Measurements from ENCODE around the gene PALLD.

The PALLD gene

DNA sequence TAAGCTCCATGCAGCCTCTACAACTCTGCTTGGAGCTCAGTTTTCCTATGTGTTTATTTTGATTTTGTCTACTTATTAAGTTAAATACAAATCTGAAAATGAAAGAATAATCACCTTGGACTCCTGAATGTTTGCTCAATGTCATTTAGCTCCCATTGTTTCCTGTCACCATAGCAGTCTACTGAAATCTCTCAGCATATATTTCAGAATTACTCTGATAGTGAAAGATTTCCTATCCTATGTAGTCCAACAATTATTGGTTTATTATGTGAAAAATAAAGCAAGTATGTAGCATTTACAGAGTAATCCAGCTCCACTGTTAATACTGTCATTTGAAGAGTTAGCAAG is 344.8 kb downstream of the PALLD start:
- DNase-seq = no peak

DNA sequence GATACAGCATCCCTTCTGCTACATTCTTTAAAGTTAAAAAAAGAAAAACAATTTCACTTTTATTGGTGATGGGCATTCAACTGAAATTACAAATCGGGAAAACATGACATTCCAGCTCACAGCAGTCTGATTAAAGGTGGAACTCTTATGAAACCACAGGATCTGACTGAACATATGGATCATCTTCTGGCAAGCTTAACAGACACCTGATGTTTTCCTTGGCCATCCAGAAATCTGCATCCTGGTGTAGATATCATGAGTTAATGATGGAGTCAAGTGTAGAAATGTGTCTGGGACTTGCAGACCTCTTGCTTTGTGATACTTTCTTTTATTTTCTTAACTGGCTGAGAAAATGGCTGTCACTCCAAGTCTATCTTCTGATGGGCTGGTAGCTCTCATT is 345.3 kb downstream of the PALLD start:
- no peak for DNase-seq

DNA sequence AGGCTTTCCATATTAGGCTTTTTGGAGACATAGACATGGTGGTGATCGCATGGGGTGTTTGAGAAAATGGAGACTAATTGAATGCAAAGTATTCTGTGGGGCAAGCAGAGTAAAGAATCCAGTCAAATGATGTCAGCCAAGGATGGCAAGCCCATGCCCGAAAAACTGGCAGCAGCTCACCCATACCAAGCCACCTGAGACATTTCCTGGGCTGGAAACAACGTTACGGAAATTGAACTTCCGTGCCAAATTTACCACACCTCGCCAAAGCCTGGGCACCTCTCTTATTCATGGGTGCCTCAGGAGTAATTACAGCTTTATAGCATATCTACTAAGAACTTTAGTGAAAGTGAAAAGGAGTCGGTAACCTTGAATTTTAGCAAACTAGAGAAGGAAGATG is 346.8 kb downstream of the PALLD start:
- no peak for DNase-seq

DNA sequence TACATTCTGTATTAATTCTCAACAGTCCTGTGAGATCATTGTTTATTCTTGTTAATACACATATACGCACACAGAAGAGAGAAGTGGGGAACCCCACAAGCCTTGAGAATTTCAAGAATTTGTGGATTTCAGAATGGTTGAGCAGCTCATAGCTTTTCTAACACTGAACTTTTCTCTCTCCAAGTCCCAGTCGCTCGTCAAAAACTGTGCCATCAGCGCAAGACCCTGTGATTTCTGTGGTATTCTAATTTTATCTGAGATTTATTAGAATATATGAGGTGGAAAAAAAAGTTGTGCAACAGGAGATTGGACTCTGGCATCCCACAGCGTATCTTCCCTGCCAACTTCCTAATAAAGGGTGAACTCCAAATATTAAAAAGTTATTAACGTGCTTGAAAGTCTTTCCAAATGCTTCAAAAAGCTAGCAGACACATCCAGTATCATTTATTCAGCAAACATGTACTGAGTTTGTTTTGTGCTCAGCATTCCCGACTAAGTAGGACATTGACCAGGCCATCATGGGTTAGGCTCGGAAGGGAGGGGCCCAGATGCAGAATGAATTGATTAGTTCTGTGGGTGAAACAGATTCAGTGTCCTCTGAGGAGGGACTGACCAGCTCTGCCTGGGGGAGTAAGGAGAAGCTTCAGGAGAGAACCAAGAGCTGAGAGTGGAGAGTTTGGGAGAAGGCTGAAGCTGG is 347.6 kb downstream of the PALLD start:
- DNase-seq = no peak

DNA sequence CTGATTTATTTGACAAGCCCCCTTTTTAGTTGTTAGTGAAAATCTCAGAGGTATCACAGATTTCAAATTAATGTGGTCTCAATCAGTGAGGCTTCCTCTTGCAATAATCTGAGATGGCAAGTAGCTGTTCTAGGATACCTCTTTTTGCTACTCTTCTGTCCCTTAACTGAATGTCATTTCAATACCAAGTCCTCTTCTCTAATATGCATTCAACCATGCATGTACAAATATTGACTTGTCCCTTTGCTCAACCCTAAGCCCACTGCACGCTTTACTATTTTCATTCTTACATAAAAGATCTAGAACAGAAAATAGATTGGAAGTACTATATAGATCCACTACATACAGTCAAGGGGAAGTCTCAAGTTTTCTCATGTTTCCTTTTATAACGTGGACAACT is 349.0 kb downstream of the PALLD start:
- DNase-seq = no peak

DNA sequence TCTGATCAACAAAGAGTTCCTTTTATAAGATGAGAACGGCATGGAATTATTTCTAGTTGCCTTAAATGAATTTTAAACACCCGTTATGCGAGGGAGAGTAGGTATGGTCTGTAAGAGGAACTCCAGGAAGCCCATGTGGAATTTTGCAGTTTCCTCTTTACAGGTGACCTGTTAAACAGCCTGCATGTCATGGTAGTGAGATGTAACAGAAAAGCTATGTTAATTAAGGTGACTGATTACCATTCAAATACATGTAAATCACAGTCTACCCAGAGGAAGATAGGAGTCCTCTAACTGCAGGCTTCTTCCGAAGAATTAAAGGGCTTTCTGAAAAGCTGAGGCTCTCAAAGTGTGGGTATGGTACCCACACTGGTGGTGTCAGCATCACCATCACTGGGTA is 349.6 kb downstream of the PALLD start:
- no peak for DNase-seq

DNA sequence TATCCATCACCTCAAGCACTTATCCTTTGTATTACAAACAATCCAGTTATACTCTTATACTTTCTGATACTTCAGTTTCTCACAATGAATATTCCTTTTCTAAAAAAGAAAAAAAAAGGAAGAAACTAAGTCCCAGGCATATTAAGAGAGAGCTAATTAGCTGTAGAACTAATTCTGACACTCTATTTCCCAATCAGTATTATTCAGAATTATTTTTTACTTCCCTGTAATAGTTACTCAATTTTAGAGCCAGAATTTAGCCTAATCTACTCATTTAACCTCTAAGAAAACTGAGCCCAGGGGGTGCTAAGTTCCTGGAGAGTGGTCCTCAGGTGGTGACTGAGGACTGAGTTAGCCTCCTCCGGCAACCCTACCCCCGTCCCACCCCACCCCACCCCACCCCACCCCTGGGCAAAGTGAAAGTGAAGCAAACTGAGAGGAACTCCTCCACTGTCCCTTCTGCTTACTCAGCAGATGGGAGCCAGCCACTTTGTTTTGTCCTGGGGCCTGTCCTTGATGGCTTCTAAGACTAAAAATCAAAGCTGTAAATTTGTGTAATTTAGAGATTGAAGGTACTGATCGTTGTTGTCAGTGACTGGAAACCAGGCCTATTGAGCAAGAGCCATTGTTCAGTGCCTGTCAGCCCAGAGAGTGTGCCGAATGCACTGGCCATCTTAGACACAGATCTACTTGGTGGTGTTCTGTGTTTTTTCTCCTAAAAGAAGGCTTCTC is 351.1 kb downstream of the PALLD start:
- no peak for DNase-seq

DNA sequence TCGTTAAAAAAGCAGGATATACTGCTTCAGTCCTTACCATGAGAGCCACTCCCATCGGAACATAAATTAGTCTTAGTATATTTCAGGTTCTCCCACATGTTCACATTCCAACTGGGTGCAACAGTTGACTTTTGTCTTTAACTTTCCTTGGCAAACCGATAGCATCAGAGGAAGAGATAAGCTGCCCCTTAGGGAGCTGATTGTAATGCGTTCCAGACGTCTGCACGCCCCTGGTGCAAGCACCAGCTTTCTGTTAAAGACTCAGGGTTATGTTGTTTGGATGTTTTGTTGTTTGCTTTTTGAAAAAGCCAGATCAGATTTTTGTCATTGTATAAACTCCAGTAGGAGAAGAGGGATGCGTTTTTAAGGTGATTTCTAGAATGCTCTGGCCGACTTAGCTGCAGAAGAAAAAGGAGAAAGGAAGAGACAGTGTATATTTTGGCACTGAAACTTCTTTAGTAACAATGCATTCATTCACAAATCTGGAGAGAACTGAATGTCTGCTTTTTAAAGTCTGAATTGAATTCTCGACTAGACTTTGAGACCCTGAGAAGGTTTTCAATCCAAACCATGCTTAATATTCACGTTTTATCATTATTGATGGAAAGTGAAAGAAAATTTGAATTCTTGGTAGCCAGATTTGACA is 352.3 kb downstream of the PALLD start:
- DNase-seq = no peak

DNA sequence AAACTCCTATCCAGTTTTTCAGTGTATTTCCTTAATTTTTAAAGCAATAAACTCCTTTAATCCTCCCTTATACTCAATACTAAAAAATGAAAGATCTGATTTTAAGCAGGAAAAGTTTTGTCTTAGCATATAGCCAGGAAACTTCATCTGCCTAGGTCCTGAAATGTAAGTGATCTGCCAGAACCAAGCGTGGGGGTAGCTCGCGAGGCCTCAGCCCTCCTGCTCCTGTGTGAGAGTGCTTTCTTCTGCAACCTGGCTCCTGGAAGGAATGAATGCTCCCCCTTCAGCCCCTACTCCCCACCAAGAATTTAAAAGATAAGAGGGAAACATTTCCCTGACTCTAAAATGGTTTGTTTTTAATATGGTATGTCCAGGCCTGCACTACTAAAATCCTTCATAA is 353.1 kb downstream of the PALLD start:
- DNase-seq = no peak

DNA sequence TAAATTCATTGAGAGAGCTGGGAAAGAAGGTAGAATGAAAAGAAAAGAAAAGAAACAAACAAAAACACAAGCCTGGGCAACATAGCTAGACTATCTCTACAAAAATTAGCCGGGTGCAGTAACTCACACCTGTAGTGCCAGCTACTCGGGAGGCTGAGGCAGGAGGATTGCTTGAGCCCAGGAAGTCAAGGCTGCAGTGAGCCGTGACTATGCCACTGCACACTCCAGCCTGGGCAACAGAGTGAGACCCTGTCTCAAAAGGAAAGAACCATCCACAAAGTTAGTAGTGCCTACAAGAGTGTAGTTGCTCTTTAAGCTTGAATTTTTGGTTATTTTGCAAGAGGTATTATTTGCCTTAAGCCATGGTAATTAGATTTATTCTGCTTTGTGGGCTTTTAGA is 355.5 kb downstream of the PALLD start:
- DNase-seq = no peak

DNA sequence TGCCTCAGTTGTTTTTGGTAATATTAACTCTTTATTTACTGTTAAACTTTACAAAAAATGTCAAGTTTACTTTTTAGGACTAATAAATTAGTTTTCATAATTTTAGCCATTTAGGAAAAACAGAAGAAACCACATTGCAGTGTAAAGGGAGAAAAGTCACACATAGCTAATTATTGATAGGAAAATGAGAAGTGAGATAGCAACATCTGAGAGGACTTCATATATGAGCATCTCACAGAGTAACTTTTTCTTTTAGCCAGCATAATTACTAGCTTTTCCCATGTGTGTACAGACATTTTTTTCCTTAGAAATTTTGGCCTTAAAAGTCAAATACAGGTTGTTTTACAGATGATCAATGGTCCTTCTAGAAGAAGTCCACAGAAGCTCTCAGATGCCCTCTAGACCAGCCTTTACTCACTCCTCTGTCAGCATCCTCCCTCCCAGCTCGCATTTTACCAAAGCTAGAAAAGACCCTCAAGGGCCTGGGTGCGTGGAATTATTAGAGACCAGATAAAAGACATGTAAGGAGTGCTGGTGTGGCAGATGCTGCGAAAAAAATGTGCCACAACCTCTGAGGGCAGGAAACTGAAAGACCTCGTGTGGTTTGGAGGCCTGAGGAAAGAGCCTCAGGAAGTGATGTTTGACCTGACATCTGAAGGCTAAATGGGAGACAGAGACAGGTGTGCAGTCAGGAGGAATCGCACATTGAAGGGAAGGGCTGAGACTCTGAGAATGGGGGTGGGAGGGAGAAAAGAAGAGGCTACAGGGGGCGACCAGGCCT is 356.3 kb downstream of the PALLD start:
- no peak for DNase-seq

DNA sequence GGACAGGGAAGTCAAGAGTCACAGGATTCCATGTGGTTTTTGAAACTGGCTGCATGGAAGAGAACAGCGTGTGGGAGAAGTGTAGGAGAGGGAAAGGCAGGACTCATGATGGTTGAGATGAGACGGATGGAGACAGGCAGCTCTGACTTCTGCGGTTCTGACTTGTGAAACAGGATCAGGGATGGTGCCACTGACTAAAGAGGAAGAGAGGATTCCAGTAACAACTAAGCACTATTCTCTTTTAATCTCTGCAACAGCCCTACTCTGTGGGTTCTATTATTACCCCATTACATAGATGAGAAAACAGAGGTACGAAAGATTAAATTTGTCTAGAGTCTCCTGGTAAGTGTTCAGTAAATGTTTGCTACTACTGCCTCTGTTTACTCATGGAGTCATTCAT is 356.9 kb downstream of the PALLD start:
- no peak for DNase-seq

DNA sequence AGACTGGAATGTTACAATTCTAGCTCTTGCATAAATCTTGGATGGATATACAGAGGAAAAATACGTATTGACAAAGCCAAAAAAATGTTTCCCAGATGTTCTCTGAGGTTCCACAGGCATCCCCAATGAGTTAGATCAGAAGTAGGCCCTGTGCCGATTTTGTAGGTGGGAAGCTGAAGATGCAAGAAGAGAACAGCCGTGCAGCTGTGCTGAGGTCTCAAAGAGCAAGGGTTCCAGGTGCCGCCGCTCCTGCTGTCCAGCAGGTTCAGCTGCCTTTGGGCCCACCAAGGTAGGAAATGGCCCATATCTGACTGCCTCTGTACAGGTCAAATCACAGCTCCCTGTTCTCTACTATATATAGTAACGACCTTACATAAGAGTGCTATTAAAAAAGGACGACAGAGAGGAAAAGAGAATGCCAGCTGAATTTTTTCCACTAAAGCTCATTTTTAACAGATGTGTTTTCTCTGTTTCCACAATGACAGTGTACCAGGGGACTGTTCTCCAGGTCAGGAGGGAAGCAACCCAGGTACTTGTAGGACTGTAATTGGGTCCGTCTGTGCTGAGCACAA is 357.6 kb downstream of the PALLD start:
- no peak for DNase-seq

DNA sequence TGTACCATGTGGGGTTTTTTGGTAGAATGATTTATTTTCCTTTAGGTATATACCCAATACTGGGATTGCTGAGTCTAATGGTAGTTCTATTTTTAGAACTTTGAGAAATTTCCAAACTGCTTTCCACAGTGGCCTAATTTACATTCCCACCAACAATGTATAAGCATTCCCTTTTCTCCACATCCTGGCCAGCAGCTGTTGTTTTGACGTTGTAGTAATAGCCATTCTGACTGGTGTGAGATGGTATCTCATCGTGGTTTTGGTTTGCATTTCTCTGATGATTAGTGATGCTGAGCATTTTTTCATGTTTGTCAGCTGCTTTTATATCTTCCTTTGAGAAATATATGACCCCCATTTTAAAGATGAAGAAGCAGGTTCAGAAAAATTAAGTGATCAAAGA is 359.5 kb downstream of the PALLD start:
- DNase-seq = no peak

DNA sequence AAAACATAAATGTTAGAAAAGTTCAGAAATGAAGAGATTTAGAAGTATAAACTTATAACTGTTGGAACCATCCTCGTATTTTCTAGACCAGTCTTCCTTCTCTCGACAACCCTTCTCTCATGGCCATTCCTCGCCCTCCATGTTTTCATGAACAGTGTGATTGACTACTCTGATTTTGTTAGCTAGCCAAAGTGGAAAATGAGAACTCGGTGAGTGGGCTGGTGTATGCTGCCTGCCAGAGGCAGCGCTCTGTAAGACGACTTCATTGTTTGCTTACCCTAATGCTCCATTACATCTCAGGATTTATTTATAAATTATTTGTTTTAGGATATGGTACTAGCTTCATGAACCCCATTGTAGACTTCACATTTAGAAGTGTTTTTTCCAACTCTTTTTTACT is 360.2 kb downstream of the PALLD start:
- DNase-seq = no peak

DNA sequence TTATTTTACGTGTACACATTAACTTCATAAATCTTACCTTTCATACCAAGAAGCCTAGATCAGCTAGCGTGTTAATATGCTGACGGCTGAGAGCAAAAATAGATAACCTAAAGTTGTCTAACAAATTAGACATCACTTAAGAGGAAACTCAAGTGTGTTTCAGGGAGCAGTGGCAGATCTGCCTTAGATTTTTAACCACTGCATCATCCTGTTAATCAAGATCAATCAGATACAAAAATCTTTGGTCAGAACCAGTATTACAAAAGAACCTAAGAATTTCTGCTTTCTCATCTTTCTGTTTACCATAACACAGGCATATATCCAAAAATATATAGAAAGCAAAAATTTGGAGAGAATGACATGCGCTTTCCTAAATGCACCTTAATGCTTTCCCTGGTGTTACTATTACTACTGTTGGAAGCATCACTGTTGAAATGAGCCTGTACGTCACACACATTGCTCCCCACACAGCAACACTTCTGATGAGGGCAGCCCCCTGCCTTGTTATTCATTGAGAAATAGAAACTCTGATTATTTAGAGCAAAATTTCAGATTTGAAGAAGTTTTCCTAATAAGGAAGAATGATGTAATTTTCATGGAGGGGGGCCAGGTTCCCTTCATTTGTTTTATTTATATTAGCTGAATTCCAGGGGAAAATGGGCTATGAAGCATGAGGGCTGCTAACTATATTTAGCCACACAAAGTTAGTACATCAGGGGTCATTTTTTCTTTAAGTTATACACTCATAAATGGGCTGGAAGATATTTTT is 360.9 kb downstream of the PALLD start:
- no peak for DNase-seq

DNA sequence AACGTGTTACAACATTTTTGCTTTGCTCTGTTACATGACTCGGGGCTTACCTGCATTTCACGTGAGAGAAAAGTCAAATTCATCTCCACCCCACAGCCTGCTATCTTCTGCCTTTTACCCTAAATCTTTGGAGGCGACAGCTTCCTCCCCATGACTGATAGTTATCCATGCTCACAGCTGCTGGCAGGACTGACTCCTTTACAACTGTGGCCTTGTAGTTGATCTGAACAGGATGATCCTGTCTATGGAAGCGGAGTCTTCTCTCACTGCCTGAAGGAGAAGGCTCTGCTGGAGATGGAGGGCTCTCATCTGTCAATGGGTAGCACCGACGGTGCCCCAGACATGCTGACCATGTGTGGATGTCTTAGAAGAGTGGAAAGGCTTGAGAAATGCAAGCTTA is 362.2 kb downstream of the PALLD start:
- no peak for DNase-seq

DNA sequence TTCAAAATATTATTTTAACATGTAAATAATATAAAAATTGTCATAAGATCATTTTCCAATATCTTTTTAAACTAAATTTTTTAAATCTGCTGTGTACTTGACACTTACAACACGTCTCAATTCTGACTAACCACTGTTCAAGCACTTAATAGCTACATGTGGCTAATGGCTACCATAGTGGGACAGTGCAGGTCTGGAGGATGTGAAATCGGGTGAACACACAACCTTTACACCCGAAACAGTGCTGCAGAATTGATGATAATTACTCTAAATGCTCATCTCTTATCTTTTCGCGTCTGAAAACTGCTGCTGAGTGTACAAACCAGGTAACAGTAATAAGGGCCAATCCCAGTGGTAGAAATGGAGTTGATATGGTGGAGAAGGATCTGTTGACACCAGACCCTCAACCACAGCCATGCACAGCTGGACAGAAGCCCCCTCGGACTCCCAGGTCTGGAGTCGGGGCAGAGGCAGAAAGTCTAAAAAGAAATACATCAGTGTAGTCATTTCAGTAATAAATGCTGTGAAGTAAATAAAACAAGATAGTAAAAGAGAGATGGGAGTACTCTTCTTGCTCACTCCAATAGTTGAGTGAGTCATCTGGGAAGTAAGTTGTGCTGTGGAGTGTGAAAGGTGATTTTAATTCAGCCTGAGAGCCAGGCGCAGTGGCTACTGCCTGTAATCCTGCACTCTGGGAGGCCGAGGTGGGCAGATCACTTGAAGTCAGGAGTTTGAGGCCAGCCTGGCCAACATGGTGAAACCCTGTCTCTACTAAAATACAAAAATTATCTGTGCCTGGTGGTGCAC is 363.2 kb downstream of the PALLD start:
- no peak for DNase-seq

DNA sequence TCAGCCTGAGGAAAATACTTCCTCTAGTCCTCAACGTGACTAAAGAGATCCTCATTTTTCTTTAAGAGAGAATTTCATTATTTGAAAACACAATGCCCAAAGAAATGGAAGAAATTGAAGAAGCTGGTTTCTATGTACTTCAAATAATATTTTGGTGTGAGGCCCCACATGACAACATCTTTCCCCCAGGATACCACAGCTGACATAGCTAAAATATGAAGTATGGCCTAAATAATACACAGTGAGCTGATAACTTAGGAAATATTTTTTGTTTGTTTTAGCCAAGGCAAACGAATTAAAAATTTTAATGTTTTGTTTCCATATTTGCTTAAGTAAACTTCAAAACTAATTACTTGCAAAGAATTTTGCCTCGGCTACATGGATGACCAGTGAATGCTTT is 364.0 kb downstream of the PALLD start:
- DNase-seq = no peak

DNA sequence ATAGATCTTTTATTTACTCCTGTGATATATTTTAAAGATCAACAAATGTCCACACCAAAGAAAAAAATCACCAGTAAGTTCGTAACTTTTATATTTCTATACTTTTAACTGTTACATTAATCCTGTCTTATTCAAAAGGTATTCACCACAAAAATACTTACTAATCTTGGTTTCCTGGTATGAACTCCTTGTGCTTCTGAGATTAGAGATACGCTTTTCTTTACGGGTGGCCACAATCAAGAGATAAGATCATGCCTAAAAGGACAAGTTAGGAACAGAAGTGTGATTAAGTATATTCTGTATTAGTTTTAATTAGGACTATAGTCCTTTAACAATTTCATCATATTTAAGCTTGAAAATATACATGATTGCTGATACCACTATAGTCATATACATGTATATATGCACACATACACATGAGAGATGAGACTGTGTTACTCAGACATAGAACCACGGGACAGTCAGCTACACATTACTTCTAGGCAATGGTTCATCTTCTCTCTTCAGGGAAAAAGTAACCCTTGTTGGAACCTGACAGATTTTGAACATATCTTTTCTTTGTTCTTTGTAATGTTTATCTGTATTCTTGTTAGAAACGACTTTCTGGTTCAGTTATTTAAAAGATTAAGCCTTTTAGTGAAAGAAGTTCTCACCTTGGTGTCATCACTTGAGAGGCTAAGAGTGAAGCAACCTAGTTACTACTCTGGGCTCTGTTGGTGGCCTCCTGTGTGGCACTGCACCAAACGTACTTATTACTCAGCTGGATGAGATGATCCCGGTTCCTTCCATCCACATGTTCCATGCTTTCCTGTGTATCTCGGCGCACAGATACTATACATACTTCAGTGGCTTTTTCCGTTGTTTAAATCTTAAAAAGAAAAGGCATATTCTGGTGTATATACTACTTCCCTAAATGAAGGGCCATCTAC is 367.1 kb downstream of the PALLD start:
- no peak for DNase-seq
